ENCODE data around the gene AHCYL1.

The AHCYL1 gene

DNA sequence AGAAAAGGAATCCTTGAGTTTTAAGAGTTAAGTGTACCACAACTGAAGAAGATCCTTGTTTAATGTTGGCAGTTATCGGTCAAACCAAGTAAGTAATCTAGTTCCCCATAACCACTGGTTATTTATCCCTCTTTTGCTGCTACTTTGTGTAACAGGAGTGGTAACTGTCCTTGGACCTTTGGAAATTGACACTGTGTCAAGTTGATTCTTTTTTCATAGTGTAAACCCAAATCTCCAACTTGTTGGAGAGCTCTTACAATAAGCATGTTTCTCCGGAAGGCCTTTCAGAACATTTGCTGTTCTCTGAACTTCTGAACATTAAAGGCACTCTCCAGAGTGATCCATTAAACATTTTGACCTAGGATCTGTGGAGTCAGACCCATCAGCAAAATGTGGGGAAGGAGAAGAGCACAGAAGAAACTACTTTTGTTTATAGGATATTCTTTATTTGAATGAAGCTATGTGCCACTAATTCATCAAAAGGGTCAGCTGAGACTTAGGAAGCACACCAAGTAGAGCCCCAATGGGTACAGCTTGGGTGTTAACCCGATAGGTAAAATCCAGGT lies 3.9 kb downstream of the AHCYL1 start:
- Histone ChIP-seq H3K27me3 (replicated peaks) (no peaks in the 10 kb centered on the region), H3K36me3 (replicated peaks) (no peaks in the 10 kb centered on the region), H3K27ac (no peak overlapping the region), H3K4me3 (ENCODE audit: low read depth, low read length) (no peak overlapping the region)
- in situ Hi-C loops (cut with HindIII; ENCODE audit: low pct_ligation_motif_present, low sequenced_read_pairs), result no loop called here
- TF ChIP-seq, protein P1, sequence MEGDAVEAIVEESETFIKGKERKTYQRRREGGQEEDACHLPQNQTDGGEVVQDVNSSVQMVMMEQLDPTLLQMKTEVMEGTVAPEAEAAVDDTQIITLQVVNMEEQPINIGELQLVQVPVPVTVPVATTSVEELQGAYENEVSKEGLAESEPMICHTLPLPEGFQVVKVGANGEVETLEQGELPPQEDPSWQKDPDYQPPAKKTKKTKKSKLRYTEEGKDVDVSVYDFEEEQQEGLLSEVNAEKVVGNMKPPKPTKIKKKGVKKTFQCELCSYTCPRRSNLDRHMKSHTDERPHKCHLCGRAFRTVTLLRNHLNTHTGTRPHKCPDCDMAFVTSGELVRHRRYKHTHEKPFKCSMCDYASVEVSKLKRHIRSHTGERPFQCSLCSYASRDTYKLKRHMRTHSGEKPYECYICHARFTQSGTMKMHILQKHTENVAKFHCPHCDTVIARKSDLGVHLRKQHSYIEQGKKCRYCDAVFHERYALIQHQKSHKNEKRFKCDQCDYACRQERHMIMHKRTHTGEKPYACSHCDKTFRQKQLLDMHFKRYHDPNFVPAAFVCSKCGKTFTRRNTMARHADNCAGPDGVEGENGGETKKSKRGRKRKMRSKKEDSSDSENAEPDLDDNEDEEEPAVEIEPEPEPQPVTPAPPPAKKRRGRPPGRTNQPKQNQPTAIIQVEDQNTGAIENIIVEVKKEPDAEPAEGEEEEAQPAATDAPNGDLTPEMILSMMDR (IDR thresholded peaks at IDR 0.05; ENCODE audit: low read depth, low read length, missing control alignments), result no peak
- no peak for DNase-seq

- H3K4me3 ChIP-seq (ENCODE audit: low read depth, low read length), result no peak overlapping the region
- H3K27ac ChIP-seq, result no peak overlapping the region
- TF ChIP-seq, protein P1 (IDR thresholded peaks at IDR 0.05; ENCODE audit: low read depth, low read length, missing control alignments), result no peak
- no peaks in the 10 kb centered on the region for H3K36me3 ChIP-seq (replicated peaks)
- H3K27me3 ChIP-seq (replicated peaks), result no peaks in the 10 kb centered on the region
- DNase-seq, result no peak
- in situ Hi-C loops (cut with HindIII; ENCODE audit: low pct_ligation_motif_present, low sequenced_read_pairs), result no loop called here
Measured at GRCh38 chr1:109989506-109990301, 5.1 kb downstream of the AHCYL1 start.

DNA sequence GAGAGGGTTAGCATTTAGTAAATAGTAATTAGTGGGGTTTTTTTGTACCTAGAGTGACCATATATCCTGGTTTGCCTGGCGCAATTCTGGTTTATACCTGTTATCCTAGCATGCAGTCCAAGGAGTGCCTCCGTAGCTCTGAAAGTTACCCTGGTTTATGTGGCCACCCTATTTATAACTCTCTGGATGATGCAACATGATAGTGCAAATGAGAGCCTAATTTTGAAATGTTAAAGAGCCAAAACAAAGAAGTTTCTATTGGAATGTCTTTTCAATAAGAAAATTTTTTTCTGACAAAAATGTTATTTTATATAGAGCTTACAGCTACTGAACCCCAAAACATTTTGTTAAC lies 5.7 kb downstream of the AHCYL1 start:
- DNase-seq, result no peak
- Histone ChIP-seq H3K27me3 (replicated peaks) (no peaks in the 10 kb centered on the region), H3K27ac (no peak overlapping the region), H3K36me3 (replicated peaks) (peaks cover under 1% of the 10 kb centered on the region), H3K4me3 (ENCODE audit: low read depth, low read length) (no peak overlapping the region)
- TF ChIP-seq, protein P1 (IDR thresholded peaks at IDR 0.05; ENCODE audit: low read depth, low read length, missing control alignments), result no peak
- in situ Hi-C loops (cut with HindIII; ENCODE audit: low pct_ligation_motif_present, low sequenced_read_pairs), result no loop called here

- H3K4me3 ChIP-seq (ENCODE audit: low read depth, low read length), result no peak overlapping the region
- TF ChIP-seq, protein P1 (IDR thresholded peaks at IDR 0.05; ENCODE audit: low read depth, low read length, missing control alignments), result no peak
- no peak overlapping the region for H3K27ac ChIP-seq
- in situ Hi-C loops (cut with HindIII; ENCODE audit: low pct_ligation_motif_present, low sequenced_read_pairs), result no loop called here
- H3K36me3 ChIP-seq (replicated peaks), result peaks cover 8% of the 10 kb centered on the region
- H3K27me3 ChIP-seq (replicated peaks), result no peaks in the 10 kb centered on the region
- no peak for DNase-seq
Measured at GRCh38 chr1:109991400-109991925, 6.9 kb downstream of the AHCYL1 start.

GRCh38 chr1:109993885-109994284 lies 9.3 kb downstream of the AHCYL1 start:
- H3K36me3 ChIP-seq (replicated peaks), result peaks cover 8% of the 10 kb centered on the region
- no peak overlapping the region for H3K4me3 ChIP-seq (ENCODE audit: low read depth, low read length)
- H3K27me3 ChIP-seq (replicated peaks), result no peaks in the 10 kb centered on the region
- in situ Hi-C loops (cut with HindIII; ENCODE audit: low pct_ligation_motif_present, low sequenced_read_pairs), result no loop called here
- TF ChIP-seq, protein P1 (IDR thresholded peaks at IDR 0.05; ENCODE audit: low read depth, low read length, missing control alignments), result no peak
- no peak for DNase-seq
- no peak overlapping the region for H3K27ac ChIP-seq

Data from brain microvascular endothelial cell (primary cell).